Testis (tissue), 2 donors: ENCODE results near the gene GUCA1A.

Source experiments
- CTCF ChIP-seq, 3 experiments: fragments of 450-650 bp in 2 of 3; fragments of 200-600 bp in 1 of 3; sonication (generic) in 1 of 3; IDR thresholded peaks; one replicate each; pipeline ENCODE4 v1.5.1; 2016 to 2019; ENCODE audit warnings: antibody characterized with exemption in 3 of 3, mild to moderate bottlenecking in 2 of 3, moderate library complexity in 1 of 3
- POLR2A ChIP-seq: fragments of 450-650 bp; IDR thresholded peaks from one replicate; pipeline ENCODE4 v1.6.1; 2017; ENCODE audit warnings: antibody characterized with exemption, mild to moderate bottlenecking, moderate library complexity

GRCh38 chr6:42227173-42227850 lies 54.1 kb downstream of the GUCA1A start:
- TF ChIP-seq POLR2A: no peak
- TF ChIP-seq CTCF (IDR thresholded peaks at IDR 0.05): no peak
